NCI-H128 (cell line): Measurements from ENCODE around the gene CTDSPL2.
"Not testable (repeated sequence)": the region's sequence is repeated elsewhere in the genome, so short reads cannot be mapped to it uniquely, and the experiment has no call there.

Experiments
- DNase-seq: peaks from one replicate; lab custom pipeline; 2025; ENCODE audit not compliant: unreplicated experiment; lab: John Stamatoyannopoulos, UW

The CTDSPL2 gene

GRCh38 chr15:44426975-44427755 lies at the start of gene CTDSPL2:
Gene CTDSPL2, plus strand, starts transcription at chr15:44427629. Its CDS starts 31,386 bp downstream, at chr15:44459015.
- peak; percentile 92 for DNase-seq

- no peak for DNase-seq
Measured at GRCh38 chr15:44381236-44381635, 46.2 kb upstream of the CTDSPL2 start.

DNA sequence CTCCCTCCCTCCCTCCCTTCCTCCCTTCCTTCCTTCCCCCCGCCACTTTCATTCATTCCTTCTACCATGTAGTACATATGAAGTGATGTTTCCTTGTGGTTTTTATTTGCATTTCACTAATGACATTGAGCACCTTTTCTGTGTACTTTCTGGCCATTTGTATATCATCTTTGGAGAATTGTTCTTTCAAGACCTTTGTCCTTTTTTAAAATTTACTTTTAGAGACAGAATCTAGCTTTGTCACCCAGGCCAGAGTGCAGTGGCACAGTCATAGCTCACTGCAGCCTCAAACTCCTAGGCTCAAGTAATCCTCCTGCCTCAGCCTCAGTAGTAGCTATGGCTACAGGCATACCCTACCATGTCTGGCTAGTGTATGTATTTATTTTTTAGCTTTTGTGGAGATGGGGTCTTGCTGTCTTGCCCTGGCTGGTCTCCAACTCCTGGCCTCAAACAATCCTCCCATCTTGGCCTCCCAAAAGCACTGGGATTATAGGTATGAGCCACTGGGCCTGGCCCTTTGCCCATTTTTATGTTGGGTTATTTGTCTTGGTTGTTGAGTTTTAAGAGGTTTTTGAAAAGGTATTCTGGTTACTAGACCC lies 42.0 kb upstream of the CTDSPL2 start:
- DNase-seq: no peak

DNA sequence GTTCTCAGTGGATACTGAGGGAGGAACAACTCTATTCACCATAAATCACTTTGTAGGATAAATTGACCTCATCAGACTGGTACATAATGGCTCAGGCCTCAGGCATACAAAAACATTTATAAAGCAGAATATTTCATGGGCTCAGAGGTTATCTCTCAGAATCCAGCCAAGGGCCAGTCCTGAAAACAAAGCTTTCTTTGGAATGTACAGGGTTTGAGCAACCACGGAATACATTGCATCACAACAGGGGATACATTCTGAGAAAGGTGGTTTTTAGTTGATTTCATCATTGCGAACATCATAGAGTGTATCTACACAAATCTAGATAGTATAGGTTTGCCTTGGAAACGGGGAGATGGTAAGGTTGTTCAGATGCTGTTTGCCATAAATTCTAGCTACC lies 33.4 kb upstream of the CTDSPL2 start:
- no peak for DNase-seq

DNA sequence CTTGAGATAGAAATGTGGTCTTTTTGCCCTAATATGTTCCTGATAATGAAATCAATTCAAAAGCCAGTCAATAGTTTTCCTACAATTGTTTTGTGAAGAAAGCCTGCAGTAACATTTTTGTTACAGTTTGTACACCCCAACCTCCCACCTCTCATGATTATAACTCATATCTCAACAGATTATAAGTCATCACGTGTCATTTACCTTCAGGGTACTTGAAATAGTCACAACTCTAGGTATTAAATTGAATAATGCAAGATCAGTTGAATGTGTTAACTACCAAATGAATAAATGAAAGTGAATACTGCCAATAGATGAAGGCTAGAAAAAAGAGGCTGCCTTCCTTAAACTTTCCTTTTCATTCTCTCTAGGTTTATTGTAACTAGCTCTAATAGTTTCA lies 32.9 kb upstream of the CTDSPL2 start:
- no peak for DNase-seq

GRCh38 chr15:44397869-44398268 lies 29.6 kb upstream of the CTDSPL2 start:
- DNase-seq: no peak

- no peak for DNase-seq
Measured at GRCh38 chr15:44414001-44414400, 13.4 kb upstream of the CTDSPL2 start.

DNA sequence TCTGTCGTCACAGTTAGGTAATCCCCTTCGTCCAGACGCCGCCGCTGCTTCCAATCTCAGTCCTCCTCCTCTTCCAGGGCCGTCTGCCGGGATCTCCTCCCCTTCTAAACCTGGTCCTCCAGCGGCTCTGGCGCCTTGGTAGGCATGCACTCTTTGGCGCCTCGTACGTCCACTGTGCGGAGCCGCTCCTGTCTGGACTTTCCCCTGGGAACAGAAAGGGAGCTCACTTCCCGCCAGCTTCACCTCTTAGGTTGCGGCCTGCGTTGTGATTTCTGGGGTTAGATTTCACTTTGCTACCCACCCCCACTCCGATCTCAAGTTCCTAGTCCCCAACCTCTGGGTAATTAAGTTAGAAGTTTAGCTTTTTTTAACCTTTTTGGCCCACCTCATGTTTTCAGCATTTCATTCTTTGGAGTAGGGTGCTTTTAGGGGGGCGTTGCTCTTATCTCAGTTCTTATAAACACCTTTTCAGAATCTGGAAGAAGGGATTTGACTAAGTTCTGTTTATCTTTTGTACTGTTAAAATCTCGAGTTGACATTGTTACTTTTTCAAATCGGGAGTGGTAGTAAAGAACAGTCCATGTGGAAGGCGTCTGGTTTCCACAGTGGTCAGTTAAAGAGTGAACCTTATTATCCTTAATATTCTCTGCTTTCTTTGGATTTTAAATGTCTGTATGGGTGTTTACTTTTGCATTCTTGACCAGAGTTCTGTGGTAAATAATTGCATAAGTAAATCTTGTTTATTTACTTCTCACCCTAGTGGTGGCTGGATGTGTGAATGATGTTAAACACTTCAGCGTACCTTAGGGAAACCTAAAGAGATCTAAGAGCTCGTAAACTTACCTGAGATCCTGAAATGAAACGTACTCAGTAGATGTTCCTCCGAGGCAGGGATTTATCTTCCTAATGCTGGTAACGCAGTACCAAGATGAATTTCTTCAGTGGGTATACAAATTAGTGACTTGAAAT lies 611 bp downstream of the CTDSPL2 start:
- DNase-seq: no peak

GRCh38 chr15:44435893-44436667 lies 8.7 kb downstream of the CTDSPL2 start:
- DNase-seq: no peak

DNA sequence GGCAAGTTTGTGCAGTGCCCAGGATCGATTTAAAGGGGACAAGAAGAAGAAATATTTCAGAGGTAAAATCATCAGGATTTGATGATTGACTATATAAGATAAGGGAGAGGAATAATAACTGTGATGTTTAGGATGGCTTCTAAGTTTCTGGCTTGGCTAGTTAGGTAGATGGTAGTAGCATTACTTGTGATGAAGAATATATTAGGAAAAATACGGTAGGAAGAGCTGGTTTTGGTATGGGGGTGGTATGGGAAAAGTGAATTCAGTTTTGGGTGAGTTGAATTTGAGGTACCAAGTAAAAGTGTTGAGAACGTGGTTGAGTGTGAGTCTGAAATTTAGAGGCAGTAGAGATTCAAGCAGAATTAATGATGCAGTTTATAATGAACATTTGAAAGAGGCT lies 11.0 kb downstream of the CTDSPL2 start:
- no peak for DNase-seq

GRCh38 chr15:44441095-44441501 lies 13.7 kb downstream of the CTDSPL2 start:
- no peak for DNase-seq

- DNase-seq: no peak
Measured at GRCh38 chr15:44443515-44443914, 16.1 kb downstream of the CTDSPL2 start.

DNA sequence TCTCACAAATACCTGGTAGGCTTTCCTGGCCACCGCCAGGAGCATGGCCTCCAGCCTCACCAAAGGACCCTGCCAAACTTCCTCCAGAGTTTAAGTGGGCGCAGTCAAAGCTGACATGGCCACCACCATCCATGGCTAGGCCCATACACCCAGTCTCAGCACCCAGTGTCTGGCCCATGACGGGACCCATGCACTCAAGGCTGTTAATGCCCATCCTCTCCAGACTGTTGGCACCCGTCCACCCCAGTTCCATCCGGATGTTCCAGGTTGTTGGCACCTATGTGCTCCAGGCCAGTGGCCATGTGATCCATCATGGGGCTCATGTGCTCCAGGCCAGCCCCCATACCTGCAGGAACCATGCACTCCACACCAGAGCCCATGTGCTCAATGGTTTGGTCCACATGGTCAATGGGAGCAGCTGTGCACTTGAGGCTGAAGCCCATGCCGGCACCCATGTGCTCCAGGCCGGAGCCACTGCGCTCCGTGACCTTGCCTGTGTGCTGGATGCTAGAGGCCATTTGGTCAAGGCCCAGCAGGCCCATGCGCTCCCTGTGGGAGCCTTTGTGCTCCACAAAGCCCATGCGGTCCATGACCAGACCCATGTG lies 20.4 kb downstream of the CTDSPL2 start:
- no peak for DNase-seq

- DNase-seq: no peak
Measured at GRCh38 chr15:44450172-44450571, 22.7 kb downstream of the CTDSPL2 start.

DNA sequence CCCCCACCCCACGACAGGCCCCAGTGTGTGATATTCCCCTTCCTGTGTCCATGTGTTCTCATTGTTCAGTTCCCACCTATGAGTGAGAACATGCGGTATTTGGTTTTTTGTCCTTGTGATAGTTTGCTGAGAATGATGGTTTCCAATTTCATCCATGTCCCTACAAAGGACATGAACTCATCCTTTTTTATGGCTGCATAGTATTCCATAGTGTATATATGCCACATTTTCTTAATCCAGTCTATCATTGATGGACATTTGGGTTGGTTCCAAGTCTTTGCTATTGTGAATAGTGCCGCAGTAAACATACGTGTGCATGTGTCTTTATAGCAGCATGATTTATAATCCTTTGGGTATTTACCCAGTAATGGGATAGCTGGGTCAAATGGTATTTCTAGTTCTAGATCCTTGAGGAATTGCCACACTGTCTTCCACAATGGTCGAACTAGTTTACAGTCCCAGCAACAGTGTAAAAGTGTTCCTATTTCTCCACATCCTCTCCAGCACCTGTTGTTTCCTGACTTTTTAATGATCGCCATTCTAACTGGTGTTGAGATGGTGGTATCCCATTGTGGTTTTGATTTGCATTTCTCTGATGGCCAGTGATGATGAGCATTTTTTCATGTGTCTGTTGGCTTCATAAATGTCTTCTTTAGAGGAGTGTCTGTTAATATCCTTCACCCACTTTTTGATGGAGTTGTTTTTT lies 26.3 kb downstream of the CTDSPL2 start:
- DNase-seq: not testable (repeated sequence)

DNA sequence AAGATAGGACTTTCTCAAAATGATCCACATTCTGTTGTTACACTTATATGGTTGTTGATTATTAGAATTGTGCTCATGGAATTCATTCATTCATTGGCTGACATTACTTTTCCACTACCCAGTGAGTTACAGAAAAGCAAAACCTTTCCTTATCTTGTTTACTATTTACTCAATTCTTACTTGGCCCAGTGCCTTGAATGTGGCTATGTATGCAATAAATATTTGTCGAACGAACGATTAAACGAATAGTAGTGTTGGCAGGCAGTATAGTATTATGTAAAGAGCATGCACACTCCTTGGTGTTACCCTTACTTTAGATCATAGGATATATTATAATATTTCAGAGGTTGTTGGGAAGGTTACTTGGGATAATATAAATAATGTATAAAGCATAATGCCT lies 31.0 kb downstream of the CTDSPL2 start:
- no peak for DNase-seq

- no peak for DNase-seq
Measured at GRCh38 chr15:44468709-44469385, 41.4 kb downstream of the CTDSPL2 start.

GRCh38 chr15:44471885-44472455 lies 44.5 kb downstream of the CTDSPL2 start:
- no peak for DNase-seq

DNA sequence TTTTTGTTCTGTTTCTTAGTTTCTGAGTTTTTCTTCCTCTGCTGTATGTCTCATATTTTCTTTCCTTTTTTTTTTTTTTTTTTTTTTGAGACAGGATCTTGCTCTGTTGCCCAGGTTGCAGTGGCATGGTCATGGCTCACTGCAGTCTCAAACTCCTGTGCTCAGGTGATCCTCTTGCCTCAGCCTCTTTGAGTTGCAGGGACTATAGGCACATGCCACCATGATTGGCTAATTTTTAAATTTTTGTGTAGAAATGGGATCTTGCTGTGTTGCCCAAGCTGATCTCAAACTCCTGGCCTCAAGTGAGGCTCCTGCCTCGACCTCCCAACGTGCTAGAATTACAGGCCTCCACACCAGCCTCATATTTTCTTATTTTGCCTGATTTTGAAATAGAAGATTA lies 51.9 kb downstream of the CTDSPL2 start:
- no peak for DNase-seq
